Measurements from ENCODE around the gene EN1. TPM values are rescaled to one million over a fixed set of nuclear protein-coding genes. Genes with fewer than 3 reads are reported as not detected.

Gene EN1
- total RNA-seq, 2 experiments from 2014 or later, result not detected

DNA sequence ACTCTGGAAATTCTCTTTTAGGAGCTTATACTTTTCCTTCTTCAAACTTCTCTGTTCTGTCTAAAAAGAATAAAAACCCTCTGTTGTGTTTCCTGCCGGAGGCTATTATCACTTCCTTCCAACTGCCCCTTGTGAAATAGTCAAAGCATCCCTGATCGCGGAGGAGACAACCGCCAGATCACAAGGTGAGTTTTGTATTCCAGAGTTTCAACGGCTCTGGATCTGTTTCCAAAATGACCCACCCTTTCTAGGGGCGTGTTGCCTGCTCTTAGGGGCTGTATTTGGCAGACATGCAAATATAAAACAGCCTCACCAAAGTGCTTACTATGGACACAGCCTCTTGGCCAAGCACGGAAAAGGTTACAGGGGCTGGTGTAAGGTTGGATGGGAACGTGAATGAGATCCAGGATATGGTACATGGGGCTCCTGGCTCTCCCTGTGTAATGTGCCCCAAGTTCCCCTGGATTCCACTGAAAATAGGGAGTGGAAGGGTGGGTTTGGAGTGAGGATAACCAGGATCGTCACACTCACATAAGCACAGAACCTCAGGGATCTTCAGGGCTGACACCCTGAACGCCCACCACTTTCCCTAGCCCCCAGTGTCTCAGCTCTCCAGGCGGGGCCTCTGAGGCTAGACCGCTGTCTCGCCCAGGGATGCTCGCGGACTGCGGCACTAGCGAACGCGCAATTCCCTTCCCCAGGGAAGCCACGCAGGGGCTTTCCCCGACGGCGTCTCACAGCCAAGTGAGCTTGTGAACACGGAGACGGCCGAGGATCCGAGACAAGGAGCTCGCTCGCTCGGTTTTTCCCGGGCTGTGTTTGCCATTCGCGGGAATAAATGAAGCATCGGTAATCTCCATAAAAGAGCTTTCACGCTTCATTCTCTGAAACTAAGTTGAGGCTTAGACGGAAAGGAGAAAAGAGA is 14.4 kb downstream of the EN1 start:
- peaks cover 76% of the 10 kb centered on the region for H3K27me3 Mint-ChIP-seq
- POLR2A ChIA-PET, result no interaction called here
- H3K4me3 Mint-ChIP-seq, result no peak overlapping the region

DNA sequence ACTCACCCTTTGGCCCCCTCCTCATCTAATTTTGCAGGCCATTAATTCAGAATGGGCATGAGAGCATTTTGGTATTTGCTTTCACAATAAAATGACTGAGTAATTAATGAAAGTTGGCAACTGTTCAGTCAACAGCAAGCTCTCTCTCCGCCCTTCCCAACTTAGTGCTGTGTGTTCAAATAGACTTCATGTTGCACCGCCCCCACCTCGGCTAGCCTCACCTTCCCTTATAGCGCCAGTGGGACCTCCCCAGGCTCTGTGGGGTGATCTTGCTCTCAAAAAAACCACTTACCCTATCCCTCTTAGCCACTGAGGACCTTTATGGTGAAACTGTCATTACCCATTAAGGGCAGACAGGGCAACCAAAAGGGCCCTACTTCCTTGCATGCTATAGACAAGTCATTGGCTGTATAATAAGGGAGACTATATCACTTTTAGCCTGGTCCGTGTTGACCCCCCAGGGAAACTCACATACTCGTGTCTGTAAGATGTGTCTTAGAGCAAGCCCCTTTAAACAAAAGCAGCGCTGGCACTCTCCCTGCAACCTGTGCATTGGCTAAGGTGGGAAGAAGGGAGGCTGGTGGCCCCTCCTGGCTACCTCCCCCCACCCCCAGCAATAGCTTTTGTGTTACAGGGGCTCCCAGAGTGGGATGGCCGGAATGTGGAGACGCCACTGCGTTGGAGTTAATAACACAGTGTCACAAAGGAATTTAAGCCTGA is 15.2 kb downstream of the EN1 start:
- ATAC-seq (ENCODE audit: low read depth), result no peak
- no peaks in the 10 kb centered on the region for H3K4me1 Mint-ChIP-seq
- H3K27ac Mint-ChIP-seq, result no peak overlapping the region
- no peak for DNase-seq
- H3K4me3 Mint-ChIP-seq, result no peak overlapping the region
- H3K27me3 Mint-ChIP-seq, result peaks cover 69% of the 10 kb centered on the region
- no peaks in the 10 kb centered on the region for H3K36me3 Mint-ChIP-seq
- POLR2A ChIA-PET, result no interaction called here
- no peaks in the 10 kb centered on the region for H3K9me3 Mint-ChIP-seq

More for the DNA sequence above, 14.4 kb downstream of the EN1 start:
- Mint-ChIP-seq H3K27ac (no peak overlapping the region), H3K4me1 (no peaks in the 10 kb centered on the region), H3K9me3 (no peaks in the 10 kb centered on the region), H3K36me3 (no peaks in the 10 kb centered on the region)
- DNase-seq (no peak), ATAC-seq (ENCODE audit: low read depth) (no peak)

DNA sequence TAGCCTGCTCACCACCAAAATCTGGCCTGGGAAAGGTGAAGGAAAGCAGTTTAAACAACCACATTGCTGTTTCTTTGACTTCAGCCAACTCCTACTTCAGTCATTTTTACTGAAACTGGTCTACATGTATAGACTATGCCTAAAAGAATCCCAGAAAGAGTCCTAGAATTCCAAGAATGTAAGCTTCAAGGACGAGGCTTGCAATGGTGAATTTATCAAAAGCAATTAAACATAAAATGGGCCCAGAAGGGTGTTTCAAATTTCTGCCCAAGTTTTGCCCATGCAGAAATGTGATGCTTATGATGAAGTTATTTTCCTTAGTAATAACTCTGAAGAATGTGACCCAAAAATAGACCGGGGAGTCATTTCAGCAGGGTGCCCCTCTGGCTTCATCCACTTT is 16.6 kb downstream of the EN1 start:
- ATAC-seq (ENCODE audit: low read depth), result no peak
- POLR2A ChIA-PET, result no interaction called here
- Mint-ChIP-seq H3K27me3 (peaks cover 60% of the 10 kb centered on the region), H3K27ac (no peak overlapping the region), H3K36me3 (no peaks in the 10 kb centered on the region), H3K4me3 (no peak overlapping the region), H3K4me1 (no peaks in the 10 kb centered on the region), H3K9me3 (no peaks in the 10 kb centered on the region)
- no peak for DNase-seq

DNA sequence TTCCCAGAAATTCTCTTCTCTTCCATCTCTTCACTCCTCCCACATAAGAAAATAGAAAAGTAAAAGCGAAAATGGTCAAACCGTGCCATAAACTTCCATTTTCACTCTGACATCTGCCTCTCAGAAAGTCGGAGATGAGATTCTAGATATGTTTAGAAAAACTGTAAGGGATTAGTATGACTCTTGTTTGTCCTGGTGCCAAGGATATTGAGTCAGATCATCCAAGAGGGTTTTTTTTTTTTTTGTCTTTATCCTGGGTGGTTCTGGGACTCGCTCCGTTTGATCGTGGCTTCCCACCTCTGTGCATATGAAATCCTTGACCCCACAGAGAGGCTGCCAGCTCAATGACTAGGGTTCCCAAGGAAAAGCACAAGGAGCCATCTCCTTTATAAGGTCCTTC is 17.3 kb downstream of the EN1 start:
- POLR2A ChIA-PET, result no interaction called here
- H3K9me3 Mint-ChIP-seq, result no peaks in the 10 kb centered on the region
- DNase-seq (no peak), ATAC-seq (ENCODE audit: low read depth) (no peak)
- no peaks in the 10 kb centered on the region for H3K36me3 Mint-ChIP-seq
- peaks cover 59% of the 10 kb centered on the region for H3K27me3 Mint-ChIP-seq
- H3K4me1 Mint-ChIP-seq, result no peaks in the 10 kb centered on the region
- no peak overlapping the region for H3K27ac Mint-ChIP-seq
- no peak overlapping the region for H3K4me3 Mint-ChIP-seq

DNA sequence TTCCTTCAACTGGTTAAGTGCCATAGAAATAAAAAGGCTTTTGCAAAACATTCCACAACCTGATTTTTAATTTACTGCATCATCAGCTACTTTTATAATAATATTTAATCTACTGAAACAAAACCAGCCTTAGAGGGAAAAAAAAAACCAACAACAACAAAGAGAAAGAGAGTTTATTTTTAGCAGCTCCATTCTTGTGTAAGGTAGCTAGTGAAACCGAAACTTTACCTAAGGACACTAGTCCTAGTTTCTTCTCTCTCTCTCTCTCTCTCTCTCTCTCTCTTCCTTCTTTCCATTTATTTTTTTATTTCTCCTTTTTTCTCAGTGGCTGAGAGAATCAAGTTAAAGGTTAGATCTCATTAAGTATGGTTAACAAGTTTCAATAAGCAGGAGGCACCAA is 21.4 kb downstream of the EN1 start:
- POLR2A ChIA-PET, result no interaction called here
- no peak overlapping the region for H3K4me3 Mint-ChIP-seq
- H3K9me3 Mint-ChIP-seq, result no peaks in the 10 kb centered on the region
- ATAC-seq (ENCODE audit: low read depth) (no peak), DNase-seq (no peak)
- H3K27ac Mint-ChIP-seq, result no peak overlapping the region
- H3K27me3 Mint-ChIP-seq, result peaks cover 34% of the 10 kb centered on the region
- no peaks in the 10 kb centered on the region for H3K4me1 Mint-ChIP-seq
- no peaks in the 10 kb centered on the region for H3K36me3 Mint-ChIP-seq

DNA sequence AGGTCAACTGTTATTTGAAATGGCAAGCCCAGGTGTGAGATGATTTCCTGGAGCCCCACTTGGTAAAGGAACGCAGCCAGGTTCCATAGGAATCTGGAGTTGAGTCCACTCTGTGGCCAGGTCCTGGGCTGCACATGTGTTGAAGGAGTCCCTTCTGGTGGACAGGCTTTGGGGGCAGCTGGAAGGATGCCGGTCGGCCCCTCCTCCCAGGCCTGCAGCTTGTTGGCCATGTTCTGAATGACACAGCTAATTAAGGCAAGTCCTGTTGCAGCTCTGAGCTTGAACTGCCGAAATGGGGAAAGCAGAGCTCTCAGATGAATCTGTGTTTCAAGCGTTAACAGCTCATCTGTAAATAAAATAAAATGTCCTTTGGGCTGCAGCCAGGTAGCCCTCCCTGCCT is 23.8 kb downstream of the EN1 start:
- Mint-ChIP-seq H3K4me1 (no peaks in the 10 kb centered on the region), H3K27ac (no peak overlapping the region), H3K36me3 (no peaks in the 10 kb centered on the region), H3K27me3 (peaks cover 27% of the 10 kb centered on the region), H3K4me3 (no peak overlapping the region), H3K9me3 (no peaks in the 10 kb centered on the region)
- no peak for DNase-seq
- no peak for ATAC-seq (ENCODE audit: low read depth)
- POLR2A ChIA-PET, result no interaction called here

DNA sequence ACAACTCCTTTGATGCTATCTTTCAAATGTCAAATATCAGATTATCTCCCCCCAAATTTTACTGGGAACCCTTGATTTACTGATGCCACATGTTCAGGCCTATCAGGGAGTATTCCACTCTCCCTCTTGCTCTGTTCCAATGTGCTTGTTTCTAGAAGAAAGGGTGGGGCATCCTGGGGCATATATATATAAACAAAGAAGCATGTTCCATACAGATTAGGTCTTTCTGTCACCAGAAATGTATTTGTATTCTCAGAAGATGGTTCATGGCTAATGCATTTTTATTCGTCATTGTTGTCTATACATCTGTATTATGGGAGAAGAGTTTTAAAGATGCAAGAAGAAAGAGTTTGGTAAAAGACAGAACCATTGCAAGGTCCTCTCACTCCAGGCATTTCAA is 24.9 kb downstream of the EN1 start:
- Mint-ChIP-seq H3K27ac (no peak overlapping the region), H3K4me3 (no peak overlapping the region), H3K9me3 (no peaks in the 10 kb centered on the region), H3K27me3 (peaks cover 27% of the 10 kb centered on the region), H3K36me3 (no peaks in the 10 kb centered on the region), H3K4me1 (no peaks in the 10 kb centered on the region)
- POLR2A ChIA-PET, result no interaction called here
- ATAC-seq (ENCODE audit: low read depth) (no peak), DNase-seq (no peak)

DNA sequence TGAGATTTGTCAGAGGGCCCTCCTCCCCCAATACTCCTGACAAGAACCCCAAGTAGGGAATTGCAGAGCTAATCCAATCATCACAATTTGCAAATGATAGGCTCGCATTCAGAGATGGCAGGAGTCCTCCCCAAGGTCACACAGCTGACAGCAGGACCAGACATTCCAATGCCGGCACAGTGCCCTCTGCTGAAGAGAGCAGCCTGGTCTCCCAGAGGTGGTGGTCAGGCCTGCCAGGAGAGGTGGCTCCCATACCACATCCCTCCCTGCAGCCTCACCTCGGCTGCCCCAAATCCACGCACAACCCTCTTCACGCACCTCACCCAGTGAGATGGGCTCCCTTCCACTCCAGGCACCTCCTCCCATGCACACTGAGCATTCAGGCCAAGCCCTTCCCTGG is 25.4 kb downstream of the EN1 start:
- DNase-seq (no peak), ATAC-seq (ENCODE audit: low read depth) (no peak)
- Mint-ChIP-seq H3K36me3 (no peaks in the 10 kb centered on the region), H3K9me3 (no peaks in the 10 kb centered on the region), H3K27me3 (peaks cover 30% of the 10 kb centered on the region), H3K4me3 (no peak overlapping the region), H3K27ac (no peak overlapping the region), H3K4me1 (no peaks in the 10 kb centered on the region)
- POLR2A ChIA-PET, result no interaction called here

DNA sequence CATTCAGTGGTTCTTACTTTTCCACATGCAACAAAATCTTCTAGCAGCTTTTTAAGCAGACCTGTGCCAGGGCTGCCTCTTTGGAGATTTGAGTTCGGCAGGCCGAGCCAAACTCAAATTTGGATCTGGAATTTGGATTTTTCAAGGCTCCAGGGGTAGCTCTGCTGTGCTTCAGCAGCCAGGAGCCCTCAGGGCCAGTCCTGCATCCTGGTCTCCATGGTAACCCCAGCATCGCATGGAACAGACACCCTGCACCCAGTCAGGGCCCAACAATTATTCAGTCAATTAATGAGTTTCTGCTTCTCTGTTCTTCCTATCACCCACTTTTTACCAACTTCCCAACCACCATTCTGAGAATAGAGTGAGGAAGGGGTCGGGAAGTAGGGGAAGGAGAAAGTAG is 30.0 kb downstream of the EN1 start:
- POLR2A ChIA-PET, result no interaction called here
- no peaks in the 10 kb centered on the region for H3K36me3 Mint-ChIP-seq
- no peaks in the 10 kb centered on the region for H3K9me3 Mint-ChIP-seq
- ATAC-seq (ENCODE audit: low read depth) (no peak), DNase-seq (no peak)
- H3K4me3 Mint-ChIP-seq, result no peak overlapping the region
- no peak overlapping the region for H3K27ac Mint-ChIP-seq
- H3K27me3 Mint-ChIP-seq, result peaks cover 15% of the 10 kb centered on the region
- H3K4me1 Mint-ChIP-seq, result no peaks in the 10 kb centered on the region

DNA sequence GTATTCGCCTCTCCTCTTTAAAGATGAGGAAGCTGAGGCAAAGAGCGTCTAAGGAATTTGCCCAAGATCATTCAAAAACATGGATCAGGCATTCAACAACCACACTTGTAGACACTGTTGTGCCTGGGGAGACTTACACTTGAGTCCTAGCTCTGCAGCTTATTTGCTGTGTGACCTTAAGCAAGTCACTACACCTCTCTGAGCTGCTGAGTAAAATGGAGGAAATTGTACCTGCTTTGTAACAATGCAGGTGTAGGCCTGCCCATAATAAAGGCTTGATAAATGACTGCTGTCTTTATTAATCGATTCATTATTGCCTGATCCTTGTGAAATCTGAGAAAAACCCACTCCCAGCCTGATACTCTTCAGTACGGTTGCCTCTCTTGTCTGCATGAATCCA is 30.8 kb downstream of the EN1 start:
- Mint-ChIP-seq H3K27ac (no peak overlapping the region), H3K27me3 (peaks cover 15% of the 10 kb centered on the region), H3K4me1 (no peaks in the 10 kb centered on the region), H3K4me3 (no peak overlapping the region), H3K9me3 (no peaks in the 10 kb centered on the region), H3K36me3 (no peaks in the 10 kb centered on the region)
- POLR2A ChIA-PET, result no interaction called here
- ATAC-seq (ENCODE audit: low read depth), result no peak
- no peak for DNase-seq

DNA sequence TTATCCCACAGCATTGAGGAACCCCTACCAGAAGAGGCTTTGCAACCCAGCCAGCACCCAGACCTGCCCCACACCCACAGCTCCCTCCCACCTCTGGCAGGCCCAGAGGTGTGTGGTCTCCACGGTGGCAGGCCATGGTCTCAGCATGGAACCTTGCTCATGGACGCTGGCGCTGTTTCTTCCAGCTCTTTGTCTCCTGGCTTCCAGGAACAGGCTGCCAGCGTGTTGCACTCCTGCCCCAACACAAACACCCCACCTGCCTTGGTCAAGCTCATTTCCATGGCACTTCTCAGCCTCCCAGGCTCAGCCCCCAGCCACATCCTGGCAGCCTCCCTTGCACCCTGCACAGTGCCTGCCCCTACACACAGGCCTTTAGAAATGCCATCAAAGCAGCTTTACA is 31.7 kb downstream of the EN1 start:
- Mint-ChIP-seq H3K9me3 (no peaks in the 10 kb centered on the region), H3K27ac (no peak overlapping the region), H3K4me1 (no peaks in the 10 kb centered on the region), H3K27me3 (peaks cover 15% of the 10 kb centered on the region), H3K36me3 (no peaks in the 10 kb centered on the region), H3K4me3 (no peak overlapping the region)
- POLR2A ChIA-PET, result no interaction called here
- ATAC-seq (ENCODE audit: low read depth) (no peak), DNase-seq (no peak)

DNA sequence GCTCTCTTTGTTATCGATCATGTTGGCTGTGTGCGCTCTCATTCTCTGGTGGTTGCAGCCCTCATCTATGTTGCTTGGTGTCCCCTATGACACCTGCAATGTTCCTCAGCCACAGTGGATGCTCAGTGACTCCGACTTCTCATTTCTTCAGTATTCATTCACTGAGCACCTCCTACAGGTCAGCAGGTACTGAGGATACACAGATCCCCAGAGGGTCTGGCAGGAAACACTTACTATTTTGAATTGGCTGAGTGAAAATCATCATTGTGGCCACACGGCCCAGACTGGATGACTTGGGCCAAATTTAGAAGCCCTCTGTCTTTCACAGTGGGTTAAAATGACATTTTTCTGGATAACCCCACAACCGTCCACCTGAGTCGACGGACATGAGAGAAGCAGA is 32.1 kb downstream of the EN1 start:
- POLR2A ChIA-PET, result no interaction called here
- H3K4me1 Mint-ChIP-seq, result no peaks in the 10 kb centered on the region

DNA sequence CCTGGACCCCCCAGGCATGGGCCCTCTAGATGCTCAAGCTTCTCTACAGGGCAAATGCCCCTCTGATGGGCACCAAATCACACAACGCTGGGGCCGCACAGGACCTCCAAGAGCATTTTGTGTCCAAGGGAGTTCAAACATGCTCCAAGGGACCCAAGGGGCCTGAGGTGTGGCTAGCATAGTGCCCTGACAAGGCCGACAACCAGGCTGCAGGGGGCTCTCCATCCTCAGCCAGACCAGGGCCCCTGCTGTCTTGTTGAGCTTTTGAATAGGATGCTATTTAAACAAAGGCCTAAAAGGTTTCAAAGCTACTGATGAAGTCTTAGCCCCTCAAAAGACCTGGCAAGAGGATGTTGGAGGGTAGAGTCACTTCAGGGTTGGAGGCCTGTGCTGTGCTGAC is 33.1 kb downstream of the EN1 start:
- no peaks in the 10 kb centered on the region for H3K36me3 Mint-ChIP-seq
- POLR2A ChIA-PET, result no interaction called here
- no peaks in the 10 kb centered on the region for H3K4me1 Mint-ChIP-seq
- no peaks in the 10 kb centered on the region for H3K9me3 Mint-ChIP-seq
- DNase-seq (no peak), ATAC-seq (ENCODE audit: low read depth) (no peak)
- no peak overlapping the region for H3K4me3 Mint-ChIP-seq
- no peak overlapping the region for H3K27ac Mint-ChIP-seq
- H3K27me3 Mint-ChIP-seq, result peaks cover 16% of the 10 kb centered on the region

More for the DNA sequence above, 32.1 kb downstream of the EN1 start:
- ATAC-seq (ENCODE audit: low read depth) (no peak), DNase-seq (no peak)
- Mint-ChIP-seq H3K27ac (no peak overlapping the region), H3K4me3 (no peak overlapping the region), H3K9me3 (no peaks in the 10 kb centered on the region), H3K36me3 (no peaks in the 10 kb centered on the region), H3K27me3 (peaks cover 15% of the 10 kb centered on the region)

DNA sequence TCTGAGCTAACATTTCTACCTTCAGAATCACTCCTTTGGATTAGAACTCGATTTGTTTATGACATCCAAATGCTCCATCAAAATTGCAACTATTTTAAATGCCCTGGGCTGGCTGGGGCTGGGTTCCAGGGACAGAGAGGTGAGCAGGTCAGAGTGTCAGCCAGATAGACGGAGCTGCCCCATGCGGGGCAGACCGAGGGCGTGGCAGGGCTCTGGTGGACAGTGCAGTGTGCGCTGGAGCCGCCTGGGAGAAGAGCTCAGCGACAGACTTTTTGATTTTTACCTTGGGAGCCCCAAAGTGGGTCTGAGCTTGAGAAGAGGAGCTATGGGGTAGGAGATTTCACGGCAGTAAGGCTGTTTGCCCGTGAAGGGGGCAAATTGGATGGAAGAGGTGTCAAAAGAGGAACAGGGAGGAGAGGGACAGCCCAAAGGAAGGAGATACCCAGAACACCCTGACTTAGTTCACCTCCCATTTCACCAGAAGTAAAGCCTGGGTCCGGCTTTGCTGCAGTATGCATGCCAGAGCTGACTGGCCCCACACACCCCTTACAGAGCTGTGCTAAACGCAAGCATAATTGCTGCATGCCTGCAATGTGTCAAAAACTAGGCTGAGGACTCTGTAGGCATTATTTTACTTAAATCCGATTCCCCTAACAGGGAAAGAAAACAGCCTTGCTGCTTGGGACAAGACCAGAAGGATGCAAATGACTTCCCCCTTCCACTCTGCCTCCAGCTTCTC is 33.7 kb downstream of the EN1 start:
- H3K4me1 Mint-ChIP-seq, result no peaks in the 10 kb centered on the region
- H3K4me3 Mint-ChIP-seq, result no peak overlapping the region
- POLR2A ChIA-PET, result no interaction called here
- no peak overlapping the region for H3K27ac Mint-ChIP-seq
- ATAC-seq (ENCODE audit: low read depth), result no peak
- no peak for DNase-seq
- H3K9me3 Mint-ChIP-seq, result no peaks in the 10 kb centered on the region
- peaks cover 21% of the 10 kb centered on the region for H3K27me3 Mint-ChIP-seq
- no peaks in the 10 kb centered on the region for H3K36me3 Mint-ChIP-seq

Data from activated naive CD8-positive, alpha-beta T cell treated with anti-CD3 and anti-CD28 coated beads, Interleukin-2, amount 10 ng/mL, durations not matched to agents 7 days and 5 days (primary cell).